HG02588 (cell line): ENCODE data around the gene ANG.
"Not testable (repeated sequence)": the region's sequence is repeated elsewhere in the genome, so short reads cannot be mapped to it uniquely, and the experiment has no call there.

Experiments
- ATAC-seq: cut with Tn5 transposase; IDR thresholded peaks from one replicate; pipeline ENCODE4 v1.9.1; 2021; ENCODE audit warnings: mild to moderate bottlenecking, moderate library complexity; ENCODE audit not compliant: unreplicated experiment

The ANG gene

GRCh38 chr14:20697273-20698017 is 8.9 kb downstream of the ANG start:
- no peak for ATAC-seq

- no peak for ATAC-seq
These were observed 9.4 kb downstream of the ANG start for GRCh38 chr14:20698018-20698329.

DNA sequence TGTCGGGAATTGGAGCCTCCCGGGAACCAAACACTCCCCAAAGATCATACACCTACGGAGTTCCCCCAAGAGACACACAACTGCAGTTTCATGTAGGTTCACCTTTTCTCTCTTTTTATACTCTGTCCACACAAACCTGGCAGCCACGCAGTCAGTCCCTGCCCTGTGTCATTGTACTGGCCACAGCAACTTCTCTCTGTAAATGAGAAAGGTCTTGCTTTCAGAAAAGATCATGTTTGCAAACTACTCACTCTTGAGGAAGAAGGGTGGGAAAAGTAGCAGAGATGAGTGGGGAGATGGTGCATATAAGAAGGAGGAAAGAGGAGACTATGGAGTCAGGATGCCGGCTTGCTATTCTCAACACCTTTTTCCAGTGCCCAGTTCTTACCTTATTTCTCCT is 10.4 kb downstream of the ANG start:
- no peak for ATAC-seq

GRCh38 chr14:20699931-20700330 is 11.4 kb downstream of the ANG start:
- no peak for ATAC-seq

- ATAC-seq = not testable (repeated sequence)
These were observed 12.4 kb downstream of the ANG start for GRCh38 chr14:20700965-20701364.

DNA sequence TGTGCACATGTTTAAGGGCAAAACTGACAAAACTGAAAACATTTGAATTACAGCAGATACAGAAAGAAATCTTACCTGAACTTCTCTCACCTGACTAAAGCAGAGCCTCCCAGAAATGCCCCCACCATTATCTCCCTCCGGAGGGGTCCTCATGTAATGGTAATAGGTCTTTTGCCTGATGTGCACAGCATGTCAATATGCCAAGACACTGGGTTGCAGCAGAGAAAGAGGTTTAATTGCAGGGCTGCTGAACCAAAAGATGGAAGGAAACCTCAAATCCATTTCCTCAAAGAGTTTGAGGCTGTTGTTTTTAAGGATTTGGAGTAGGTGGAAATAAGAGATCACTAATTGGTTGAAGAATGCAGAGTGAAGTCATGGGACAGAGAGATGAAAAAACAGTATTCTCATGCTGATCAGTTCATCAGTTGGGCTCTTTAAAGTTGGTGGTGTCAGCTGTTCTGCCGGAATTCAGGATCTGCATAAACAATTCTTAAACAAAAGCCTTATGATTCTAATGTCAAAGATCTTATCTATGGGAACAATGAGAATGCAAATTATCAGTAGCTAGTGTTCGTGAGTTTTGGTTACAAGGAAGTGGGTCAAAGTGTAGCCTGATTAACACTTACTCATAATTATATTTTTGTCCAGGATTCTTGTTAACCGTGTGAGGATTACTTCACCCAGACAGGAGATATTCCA is 18.2 kb downstream of the ANG start:
- no peak for ATAC-seq

DNA sequence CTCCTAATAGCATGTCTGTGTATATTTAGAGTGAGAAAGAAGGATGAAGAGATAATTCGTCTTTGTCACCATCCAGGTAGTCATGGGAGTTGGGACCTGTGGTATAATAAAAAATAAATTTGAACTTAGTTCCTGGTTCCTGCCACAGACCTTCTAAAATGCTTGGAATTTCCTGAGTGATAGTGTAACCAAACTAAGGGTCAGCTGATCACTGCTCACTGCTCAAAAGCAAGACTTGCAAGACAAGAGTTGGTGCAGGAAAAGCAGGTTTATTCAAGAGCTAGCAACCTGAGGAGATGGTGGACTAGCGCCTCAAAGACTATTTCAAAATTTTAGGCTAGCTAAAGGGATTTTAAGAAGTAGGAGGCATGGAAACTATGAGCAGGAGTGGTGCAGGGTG is 19.1 kb downstream of the ANG start:
- no peak for ATAC-seq

DNA sequence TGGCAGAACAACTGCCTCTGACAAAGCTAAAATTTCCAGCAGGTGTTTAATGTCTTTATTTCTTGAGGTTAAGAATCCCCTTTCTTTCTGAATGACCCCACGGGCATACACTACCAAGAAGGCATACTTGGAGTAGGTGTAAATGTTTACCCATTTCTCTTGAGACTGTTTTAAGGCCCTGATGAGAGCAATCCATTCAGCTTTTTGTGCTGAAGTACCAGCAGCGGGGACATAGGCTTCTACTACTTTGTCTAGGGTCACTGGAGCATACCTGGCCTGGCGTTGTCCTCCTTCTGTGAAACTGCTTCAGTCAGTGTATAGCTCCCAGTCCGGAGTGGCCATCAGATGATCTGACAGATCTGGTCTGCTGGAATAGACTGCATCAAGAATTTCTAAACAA is 22.7 kb downstream of the ANG start:
- ATAC-seq = no peak

GRCh38 chr14:20711685-20712084 is 23.1 kb downstream of the ANG start:
- no peak for ATAC-seq

DNA sequence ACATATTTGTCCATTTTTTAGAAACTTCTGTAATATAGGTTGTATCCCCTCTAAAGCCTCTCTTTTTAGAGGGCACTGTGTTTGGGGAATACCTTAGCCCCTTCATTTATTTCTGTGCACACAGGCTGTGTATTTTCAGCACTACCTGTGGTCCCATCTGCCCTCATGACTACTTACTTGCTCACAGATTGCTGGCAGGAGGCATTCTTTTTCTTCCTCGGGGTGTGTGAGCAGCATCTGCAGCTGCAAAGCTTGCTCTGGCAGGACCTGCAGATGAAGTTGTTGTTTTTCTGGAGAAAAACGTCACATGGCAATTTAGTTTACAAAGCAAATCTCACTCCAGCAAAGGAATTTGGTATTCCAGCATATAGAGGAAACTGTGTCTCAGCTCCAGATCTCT is 24.3 kb downstream of the ANG start:
- no peak for ATAC-seq

- no peak for ATAC-seq
These were observed 26.2 kb downstream of the ANG start for GRCh38 chr14:20714593-20715250.

DNA sequence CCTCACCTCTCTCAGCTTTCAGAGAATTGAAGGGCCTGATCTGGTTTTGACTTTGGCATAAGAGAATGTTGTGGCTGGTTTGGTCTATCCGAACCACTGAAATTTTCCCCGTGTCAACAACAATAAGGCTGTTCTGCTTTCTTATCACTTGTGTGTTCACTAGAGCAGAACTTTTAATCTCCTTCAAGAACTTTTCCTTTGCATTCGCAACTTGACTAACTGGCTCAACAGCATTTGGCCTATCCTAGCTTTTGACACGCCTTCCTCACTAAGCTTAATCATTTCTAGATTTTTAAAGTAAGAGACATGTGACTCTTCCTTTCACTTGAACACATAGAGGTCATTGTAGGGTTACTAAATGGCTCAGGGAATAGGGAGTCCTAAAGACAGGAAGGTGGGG is 31.2 kb downstream of the ANG start:
- no peak for ATAC-seq

GRCh38 chr14:20720741-20721140 is 32.2 kb downstream of the ANG start:
- ATAC-seq = no peak

GRCh38 chr14:20722016-20722415 is 33.5 kb downstream of the ANG start:
- no peak for ATAC-seq

DNA sequence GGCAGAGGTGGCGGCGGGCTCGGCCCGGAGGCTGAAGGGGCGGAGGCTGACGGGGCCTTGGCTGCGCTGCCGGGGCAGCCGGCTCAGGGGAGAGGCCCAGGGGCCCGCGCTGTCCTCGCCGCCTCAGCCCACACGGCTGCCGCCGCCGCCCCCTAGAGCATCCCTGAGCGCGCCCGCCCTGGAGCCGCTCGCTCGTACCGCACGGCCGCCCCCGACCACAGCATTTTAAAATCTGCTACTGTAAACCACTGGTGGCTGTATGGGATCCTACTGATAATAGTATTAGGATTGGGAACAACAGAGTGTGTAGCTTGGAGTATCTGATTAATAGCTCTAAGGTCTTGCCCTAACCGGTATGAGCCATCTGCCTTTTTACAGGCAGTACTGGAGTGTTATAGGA is 34.9 kb downstream of the ANG start:
- no peak for ATAC-seq

DNA sequence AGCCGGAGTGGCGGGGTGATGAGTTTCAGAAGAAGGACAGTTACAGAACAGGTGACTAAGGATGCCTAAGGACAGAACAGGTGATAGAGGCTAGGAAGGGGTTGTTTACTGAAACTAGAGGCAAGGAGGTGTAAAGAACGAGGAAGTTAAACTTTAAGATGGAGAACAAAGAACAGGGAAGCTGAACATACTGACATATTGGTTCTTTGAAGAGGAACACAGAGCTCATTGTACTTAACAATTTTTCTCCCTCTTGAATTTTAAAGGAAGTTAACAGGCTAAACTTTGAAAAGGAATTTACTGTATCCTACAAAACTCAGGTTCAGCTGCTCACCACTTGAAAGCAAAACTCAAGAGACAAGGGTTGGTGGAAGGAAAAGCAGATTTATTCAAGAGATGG is 37.6 kb downstream of the ANG start:
- ATAC-seq = not testable (repeated sequence)

DNA sequence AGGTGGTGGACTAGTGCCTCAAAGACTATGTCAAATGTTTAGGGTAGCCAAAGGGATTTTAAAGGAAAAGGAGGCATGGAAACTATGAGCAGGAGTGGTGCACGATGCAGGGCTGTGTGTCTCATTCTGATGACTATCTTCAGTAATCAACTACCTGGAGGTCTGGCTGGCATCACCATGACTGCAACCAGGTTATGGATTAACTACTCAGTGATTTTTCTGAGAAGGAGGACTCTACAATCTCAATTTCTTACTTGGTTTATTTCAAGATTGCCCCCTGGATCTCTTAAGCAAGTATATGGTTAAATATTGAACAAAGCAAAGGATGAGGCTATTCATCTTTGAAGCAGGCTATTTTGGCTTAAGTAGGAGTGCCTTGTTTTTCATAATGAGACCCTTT is 38.0 kb downstream of the ANG start:
- no peak for ATAC-seq

- no peak for ATAC-seq
These were observed 42.3 kb downstream of the ANG start for GRCh38 chr14:20730891-20731290.

DNA sequence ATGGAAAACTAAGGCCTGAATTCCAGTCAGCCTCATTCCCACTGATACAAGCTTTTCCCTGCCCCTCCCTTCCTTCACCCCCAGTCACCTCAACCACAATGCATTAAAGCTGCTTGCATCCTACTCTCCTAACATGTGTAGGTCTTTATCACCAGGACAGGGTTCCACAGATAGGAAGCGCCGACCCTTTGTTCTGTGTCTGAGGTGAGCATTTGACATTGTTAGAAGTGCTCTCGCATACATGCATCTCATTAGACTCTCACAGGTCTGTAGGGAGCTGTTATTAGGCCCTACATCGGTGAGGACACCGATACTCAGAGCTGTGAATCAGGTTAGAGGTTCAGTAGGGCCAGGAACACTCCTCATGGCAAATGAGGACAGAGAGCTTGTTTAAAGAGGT is 43.9 kb downstream of the ANG start:
- ATAC-seq = no peak

DNA sequence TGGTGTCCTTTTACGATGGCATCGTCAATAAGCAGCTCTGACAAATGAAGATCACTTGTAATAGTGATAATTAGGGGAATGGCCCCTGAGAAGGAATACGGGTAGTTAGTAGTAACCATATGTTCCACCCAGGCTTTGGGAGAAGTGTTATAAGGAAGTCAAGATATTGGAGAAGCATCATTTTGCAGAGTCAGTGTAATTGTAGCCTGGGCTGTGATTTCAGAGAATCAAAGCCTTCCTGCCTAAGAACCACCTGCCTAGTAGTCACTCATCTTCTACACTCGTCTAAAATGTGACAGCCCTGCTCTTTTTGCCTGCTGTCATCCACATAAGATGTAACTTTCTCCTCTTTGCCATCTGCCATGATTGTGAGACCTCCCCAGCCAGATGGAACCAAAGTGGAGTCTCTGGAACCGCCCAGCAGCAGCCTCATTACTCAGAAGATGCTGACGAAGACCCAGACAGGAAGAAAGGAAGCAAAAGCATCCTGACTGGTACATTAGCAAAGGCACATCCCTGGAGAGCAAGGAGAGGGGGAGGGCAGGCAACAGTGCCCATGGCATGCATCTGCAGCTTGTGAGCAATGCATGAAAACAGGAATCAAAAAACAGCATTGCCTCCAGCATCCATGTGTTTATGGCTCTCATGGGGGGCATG is 44.5 kb downstream of the ANG start:
- ATAC-seq = no peak

DNA sequence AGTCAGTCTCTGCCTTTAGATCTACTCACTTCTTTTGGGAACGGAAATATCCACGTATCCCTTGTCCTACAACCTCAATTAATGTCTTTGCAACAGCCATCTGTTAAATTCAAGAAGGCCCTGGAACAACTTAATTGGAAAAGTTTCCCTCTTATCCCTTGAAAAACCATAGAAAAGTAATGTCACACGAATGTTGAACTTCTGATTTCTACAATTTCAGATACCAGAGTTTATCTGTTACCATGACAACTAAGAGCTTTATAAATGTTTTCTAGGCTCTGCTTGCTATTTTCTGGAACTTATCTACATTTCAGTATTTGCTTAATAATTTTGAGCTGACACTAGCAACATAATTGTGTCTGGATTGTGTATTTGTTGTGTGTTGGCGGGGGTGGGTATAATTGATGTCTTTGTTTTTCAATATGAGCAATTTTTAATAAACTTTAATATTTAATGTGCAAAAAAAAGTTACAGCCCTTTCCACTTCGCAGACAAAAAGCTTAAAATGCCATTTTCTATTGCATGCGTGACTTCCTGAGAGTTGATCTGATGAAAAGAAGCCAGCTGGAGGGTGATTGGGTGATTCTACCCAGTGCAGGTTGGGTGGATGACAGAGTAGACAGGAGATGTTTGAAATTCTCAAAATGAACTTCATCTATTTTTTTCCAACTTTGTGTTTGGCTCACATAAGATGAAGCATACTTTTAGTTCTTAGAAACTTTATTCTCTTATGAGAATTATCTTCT is 45.3 kb downstream of the ANG start:
- no peak for ATAC-seq
